NCI-H2171 (cell line): ENCODE data around the gene NDUFAF7.
"Not testable (repeated sequence)": the region's sequence is repeated elsewhere in the genome, so short reads cannot be mapped to it uniquely, and the experiment has no call there.

ENCODE experiments used
- DNase-seq: peaks from one replicate; lab custom pipeline; 2025; lab: John Stamatoyannopoulos, UW

Gene NDUFAF7

GRCh38 chr2:37219046-37219445 lies 12.4 kb upstream of the NDUFAF7 start:
- DNase-seq: no peak

DNA sequence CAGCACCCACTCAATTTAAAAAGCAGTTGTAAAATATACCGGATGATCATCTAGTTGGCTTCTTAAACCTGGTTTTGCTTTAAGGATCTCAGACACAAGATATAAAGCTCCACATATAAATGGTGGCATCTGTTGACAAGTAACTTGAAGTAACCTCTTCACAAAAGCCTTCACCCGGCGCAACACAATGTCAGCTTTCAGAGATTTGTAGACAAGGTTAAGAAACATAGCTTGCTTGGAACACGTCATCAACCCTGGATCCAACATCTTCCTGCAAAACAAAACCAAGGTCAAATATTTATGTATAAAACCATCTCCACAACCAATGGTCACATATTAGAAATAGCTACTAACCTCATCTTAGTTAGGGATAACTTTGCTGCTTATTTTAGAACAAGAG lies 8.3 kb upstream of the NDUFAF7 start:
- DNase-seq: no peak

DNA sequence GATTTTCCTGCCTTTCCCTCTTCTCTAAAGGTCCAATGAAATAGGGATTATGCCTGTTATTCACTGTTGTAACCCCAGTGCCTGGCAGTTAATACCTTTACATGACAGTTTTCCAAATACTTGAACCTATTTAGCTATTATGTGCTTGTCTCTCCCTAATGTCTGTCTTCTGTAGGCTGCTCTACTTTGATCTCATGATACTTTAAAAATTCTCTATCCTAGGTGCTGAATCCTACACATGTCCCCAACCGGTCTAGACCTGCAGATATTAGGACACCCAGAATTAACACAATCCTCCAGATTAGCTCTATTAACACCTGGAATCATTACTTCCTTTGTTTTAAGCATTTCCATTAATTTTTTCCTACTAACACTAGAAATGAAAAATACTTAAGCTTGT lies 7.4 kb upstream of the NDUFAF7 start:
- no peak for DNase-seq

DNA sequence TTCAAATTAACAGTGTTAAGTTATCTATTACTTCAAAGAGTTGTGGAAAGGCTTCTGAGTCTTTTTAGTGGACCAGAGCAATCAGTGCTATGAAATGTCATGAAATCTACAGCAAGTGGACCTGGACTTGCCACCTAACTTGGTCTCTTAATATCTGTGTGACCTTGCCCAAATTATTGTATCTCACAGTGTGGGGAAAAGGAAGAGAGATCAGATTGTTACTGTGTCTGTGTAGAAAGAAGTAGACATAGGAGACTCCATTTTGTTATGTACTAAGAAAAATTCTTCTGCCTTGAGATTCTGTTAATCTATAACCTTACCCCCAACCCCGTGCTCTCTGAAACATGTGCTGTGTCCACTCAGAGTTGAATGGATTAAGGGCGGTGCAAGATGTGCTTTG lies 6.3 kb upstream of the NDUFAF7 start:
- not testable (repeated sequence) for DNase-seq

GRCh38 chr2:37226863-37227262 lies 4.6 kb upstream of the NDUFAF7 start:
- no peak for DNase-seq

- DNase-seq: no peak
These were observed 2.7 kb upstream of the NDUFAF7 start for GRCh38 chr2:37228788-37229187.

DNA sequence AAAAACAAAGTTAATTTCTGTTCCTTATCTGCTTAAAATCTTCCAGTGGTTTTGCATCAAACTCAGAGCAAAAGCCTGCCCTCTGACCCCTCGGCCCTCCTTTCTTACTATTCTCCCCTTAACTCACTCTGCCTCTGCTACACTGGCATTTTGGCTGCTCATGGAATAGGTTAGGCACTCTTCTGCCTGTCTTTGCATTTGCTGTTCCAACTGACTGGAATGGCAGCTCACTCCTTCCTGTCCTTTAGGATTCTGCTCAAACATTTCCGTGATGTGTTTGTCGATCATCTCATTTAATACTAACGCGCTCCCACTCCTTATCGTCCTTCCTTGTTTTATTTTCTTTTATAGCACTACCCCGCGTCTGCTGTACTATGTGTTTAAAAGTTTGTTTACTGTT lies 877 bp upstream of the NDUFAF7 start:
- no peak for DNase-seq

DNA sequence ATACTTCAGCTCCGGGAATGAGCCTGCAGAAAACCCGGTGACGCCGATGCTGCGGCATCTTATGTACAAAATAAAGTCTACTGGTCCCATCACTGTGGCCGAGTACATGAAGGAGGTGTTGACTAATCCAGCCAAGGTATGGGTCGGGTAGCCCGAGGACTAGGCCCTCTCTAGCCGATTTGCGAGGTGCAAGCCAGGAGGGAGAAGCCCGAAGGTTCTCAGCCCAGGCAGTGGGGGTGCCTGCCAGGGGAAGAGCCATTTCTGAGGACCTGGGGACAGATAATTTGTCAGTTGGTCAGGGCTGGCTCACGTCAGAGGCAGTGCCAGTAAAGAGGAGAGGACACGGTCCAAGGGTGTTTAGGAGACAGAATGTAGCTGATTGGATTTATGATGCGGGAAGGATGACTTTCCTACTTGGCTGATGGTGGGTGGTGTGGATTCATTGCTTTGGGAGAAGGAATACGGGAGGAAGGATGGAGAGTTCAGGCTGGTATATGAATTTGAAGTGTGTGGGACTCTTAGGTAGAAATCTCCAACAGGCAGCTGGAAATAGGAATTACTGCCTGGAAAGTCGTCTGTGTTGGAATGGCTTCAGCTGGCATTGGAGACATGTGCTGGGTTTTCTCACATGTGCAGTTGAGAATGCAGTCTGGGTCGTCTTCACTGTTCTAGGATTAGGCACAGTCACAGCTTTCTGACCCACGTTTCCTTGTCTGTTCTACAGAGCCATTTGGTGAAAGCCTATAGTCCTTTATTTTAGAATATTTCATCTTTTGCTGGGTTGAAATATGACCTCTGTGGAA lies 874 bp downstream of the NDUFAF7 start:
- no peak for DNase-seq

DNA sequence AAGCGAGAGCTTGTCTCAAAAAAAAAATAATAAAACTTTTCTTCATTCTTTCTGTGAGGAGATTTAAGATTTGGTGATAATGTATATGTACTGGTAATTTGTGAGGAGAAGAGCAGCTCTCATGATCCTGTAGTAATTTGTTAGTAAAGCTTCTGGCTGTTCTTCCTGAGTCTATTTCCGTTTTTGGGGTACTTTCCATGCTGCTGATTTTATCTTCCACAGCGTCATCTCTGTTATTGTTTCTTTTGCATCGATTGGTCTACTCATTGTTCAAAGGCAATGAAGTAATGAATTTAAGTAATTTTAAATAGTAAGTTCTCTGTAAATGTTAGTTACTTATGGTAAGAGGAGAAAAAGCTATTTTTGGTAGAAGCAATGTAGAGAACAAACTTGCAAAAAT lies 12.0 kb downstream of the NDUFAF7 start:
- no peak for DNase-seq

DNA sequence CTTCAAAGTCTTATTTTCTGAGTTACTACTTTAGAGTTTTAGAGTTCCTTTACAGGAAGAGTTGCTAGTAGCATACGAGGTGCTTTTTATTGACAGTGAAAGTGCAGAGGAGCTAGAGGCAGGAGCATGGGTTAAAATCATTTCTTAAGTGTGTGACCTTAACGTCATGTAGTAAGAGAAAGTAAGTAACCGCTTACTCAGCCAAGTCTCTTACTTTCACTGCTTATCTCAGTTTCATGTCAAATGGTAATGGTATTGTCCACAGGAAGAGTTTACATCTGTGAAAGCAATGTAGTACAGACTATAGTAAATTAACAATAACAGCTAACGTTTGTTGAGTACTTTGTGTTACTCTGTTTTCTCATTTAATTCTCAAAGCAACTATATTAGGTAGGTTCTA lies 12.6 kb downstream of the NDUFAF7 start:
- no peak for DNase-seq

- no peak for DNase-seq
These were observed 13.3 kb downstream of the NDUFAF7 start for GRCh38 chr2:37244755-37245154.

- no peak for DNase-seq
These were observed 14.7 kb downstream of the NDUFAF7 start for GRCh38 chr2:37246205-37246604.

DNA sequence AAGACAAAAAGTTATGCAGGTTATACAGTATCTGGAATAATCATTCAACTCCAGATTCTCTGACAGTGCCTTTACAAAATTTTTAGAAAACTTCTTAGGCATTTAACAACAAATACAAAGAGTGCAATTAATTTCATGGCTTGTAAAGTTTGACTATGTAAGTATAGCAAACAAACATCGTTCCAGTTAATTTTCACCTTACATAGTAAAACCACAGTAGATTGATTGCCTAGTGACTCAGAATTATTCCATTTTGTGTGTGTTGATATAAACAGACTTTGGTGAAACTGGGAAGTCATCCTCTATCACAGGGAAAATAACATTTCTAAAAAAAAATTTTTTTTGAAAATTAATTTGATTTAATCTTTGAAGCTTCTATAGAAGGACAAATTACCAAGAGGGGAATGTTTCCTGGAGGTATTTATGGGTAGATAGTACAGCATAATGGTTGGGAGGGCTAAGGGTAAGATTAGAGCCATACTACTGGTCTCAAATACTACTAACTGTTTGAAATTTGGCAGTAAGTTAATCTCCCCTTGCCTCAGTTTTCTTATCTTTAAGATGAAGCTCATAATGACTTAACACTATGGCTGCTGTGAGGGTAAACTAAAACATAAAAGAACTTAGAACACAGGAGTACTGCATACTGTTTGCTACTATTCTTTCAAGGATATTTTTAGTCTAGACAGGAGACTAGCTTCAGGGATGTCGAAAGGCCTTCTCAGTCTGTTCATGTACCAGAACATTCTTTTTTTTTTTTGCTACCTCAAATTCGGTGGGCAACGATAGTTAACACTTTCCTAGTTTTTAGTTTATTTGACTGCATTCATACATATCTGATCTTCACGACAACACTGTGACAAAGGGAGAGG lies 19.6 kb downstream of the NDUFAF7 start:
- DNase-seq: no peak

DNA sequence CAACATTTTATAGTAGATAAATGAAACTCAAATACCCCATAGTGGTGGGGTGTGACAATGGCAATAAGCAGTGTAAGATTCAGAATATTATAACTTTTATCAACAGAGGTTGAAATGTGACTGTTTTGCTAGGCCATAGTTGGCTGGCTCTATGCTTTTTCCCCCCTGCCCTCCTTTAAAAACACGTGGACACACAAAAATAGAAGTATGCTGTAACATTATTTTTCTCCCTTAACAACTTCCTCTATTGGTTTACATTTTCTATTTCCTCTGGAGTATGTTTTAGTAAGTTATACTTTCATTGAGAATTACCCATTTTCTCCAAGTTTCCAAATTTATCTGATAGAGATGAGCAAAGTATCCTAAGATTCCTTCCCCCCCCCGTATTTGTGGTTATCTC lies 31.1 kb downstream of the NDUFAF7 start:
- no peak for DNase-seq

GRCh38 chr2:37263839-37264238 lies 32.4 kb downstream of the NDUFAF7 start:
- no peak for DNase-seq

GRCh38 chr2:37267685-37268084 lies 36.2 kb downstream of the NDUFAF7 start:
- no peak for DNase-seq

GRCh38 chr2:37268111-37268510 lies 36.7 kb downstream of the NDUFAF7 start:
- no peak for DNase-seq

- no peak for DNase-seq
These were observed 40.1 kb downstream of the NDUFAF7 start for GRCh38 chr2:37271376-37272067.

DNA sequence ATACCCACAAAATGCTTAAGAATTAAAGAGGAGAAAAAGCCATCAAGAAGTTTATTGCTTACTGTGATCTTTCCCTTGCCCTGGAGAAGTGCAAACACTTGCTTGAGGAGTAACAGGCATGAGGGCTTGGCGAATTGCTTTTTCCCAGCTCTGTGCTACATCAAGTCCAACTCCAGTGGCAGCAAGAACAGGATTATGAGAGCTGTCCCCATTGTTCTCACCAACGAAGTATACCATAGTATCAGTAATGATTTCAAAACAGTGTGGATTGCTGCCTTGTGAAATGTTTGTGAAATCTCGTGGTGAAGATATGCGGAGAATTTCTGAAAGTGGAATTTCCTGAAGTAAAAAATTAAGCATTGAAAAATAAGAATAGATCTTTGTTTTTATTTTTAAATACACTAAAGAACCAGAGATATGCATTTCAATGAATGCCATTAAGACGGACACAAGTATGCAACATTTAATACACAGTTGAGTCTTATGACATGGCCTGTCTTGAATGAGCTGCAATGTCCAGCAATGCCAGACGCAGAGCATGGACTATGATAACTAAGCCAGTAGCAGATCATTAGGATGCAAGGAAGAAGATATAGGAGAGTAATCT lies 43.0 kb downstream of the NDUFAF7 start:
- DNase-seq: no peak

GRCh38 chr2:37276291-37276690 lies 44.8 kb downstream of the NDUFAF7 start:
- DNase-seq: no peak

DNA sequence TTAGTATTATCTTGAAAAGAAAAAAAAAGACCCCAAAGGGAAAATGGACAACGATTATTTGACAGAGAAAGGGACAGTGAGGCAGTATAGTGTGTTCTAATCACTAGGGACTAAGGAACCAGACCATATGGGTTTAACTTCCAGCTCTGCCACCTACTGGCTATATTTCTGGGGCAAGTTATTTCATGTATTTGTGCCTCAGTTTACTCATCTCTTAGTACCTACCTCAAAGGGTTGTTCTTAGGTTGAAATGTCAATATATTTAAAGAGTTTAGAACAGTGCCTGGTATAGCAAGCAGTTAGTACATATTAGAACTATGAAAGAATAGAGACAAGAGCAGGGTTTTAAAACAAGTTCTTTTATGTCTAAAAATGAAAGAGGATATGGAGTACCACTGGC lies 50.5 kb downstream of the NDUFAF7 start:
- no peak for DNase-seq

GRCh38 chr2:37282746-37283145 lies 51.3 kb downstream of the NDUFAF7 start:
- DNase-seq: no peak
